KMS-11 (cell line): Measurements from ENCODE around the gene PCARE.

Source experiments
- H2AFZ ChIP-seq: fragments of 200-600 bp; sonication (generic); 2 replicates; pipeline ENCODE4 v1.6.1; 2016; ENCODE audit warnings: antibody characterized with exemption, mixed run types, low read depth
- H3K27ac ChIP-seq: fragments of 200-600 bp; sonication (generic); 2 replicates; pipeline ENCODE4 v1.6.1; 2016; ENCODE audit warnings: mild to moderate bottlenecking, mixed run types
- H3K27me3 ChIP-seq: fragments of 200-600 bp; sonication (generic); 2 replicates; pipeline ENCODE4 v1.6.1; 2017; ENCODE audit warnings: mild to moderate bottlenecking, low read depth, mixed run types, moderate library complexity; ENCODE audit not compliant: insufficient read depth
- H3K36me3 ChIP-seq: fragments of 200-600 bp; sonication (generic); 2 replicates; pipeline ENCODE4 v1.6.1; 2017; ENCODE audit warnings: mild to moderate bottlenecking, mixed run types; ENCODE audit not compliant: insufficient read depth
- H3K4me1 ChIP-seq: fragments of 200-600 bp; sonication (generic); 2 replicates; pipeline ENCODE4 v1.6.1; 2016; ENCODE audit warnings: mild to moderate bottlenecking, low read depth, mixed run types; ENCODE audit not compliant: poor library complexity, severe bottlenecking
- H3K4me2 ChIP-seq: fragments of 200-600 bp; sonication (generic); 2 replicates; pipeline ENCODE4 v1.7.0; 2016; ENCODE audit warnings: mild to moderate bottlenecking, mixed run types
- H3K4me3 ChIP-seq: fragments of 200-600 bp; sonication (generic); IDR thresholded peaks from 2 replicates; pipeline ENCODE4 v1.6.1; 2017; ENCODE audit warnings: low read depth, low read length, mixed read lengths; ENCODE audit not compliant: insufficient read depth
- H3K79me2 ChIP-seq: fragments of 200-600 bp; sonication (generic); 2 replicates; pipeline ENCODE4 v1.6.1; 2016; ENCODE audit warnings: low read depth, mixed run types; ENCODE audit not compliant: insufficient read depth
- H3K9ac ChIP-seq: fragments of 200-600 bp; sonication (generic); 2 replicates; pipeline ENCODE4 v1.6.1; 2016; ENCODE audit warnings: mild to moderate bottlenecking, mixed run types
- H4K20me1 ChIP-seq: fragments of 200-600 bp; sonication (generic); 2 replicates; pipeline ENCODE4 v1.6.1; 2016; ENCODE audit warnings: mild to moderate bottlenecking, mixed run types; ENCODE audit not compliant: insufficient read depth
- CTCF ChIP-seq: fragments of 200-600 bp; sonication (generic); conservative IDR thresholded peaks from 2 replicates; pipeline ENCODE4 v1.6.1; 2017; ENCODE audit warnings: low read depth, mild to moderate bottlenecking, antibody characterized with exemption, low read length, moderate library complexity, mixed read lengths

The PCARE gene

GRCh38 chr2:29117636-29118303 is 43.4 kb upstream of the PCARE start:
- no peaks in the 10 kb centered on the region for H3K36me3 ChIP-seq
- no peak overlapping the region for H3K4me3 ChIP-seq
- no peak for TF ChIP-seq CTCF
- H3K4me1 ChIP-seq: peaks cover 14% of the 10 kb centered on the region
- H3K79me2 ChIP-seq: no peaks in the 10 kb centered on the region
- H3K4me2 ChIP-seq: no peak overlapping the region
- H3K27ac ChIP-seq: no peak overlapping the region
- H2AFZ ChIP-seq: no peak overlapping the region
- H3K9ac ChIP-seq: no peak overlapping the region
- no peaks in the 10 kb centered on the region for H4K20me1 ChIP-seq
- H3K27me3 ChIP-seq: no peaks in the 10 kb centered on the region

- no peaks in the 10 kb centered on the region for H3K36me3 ChIP-seq
- peak overlapping the region; percentile 65; the same call in 1 of the 2 replicates for H3K9ac ChIP-seq
- no peaks in the 10 kb centered on the region for H3K79me2 ChIP-seq
- H3K27ac ChIP-seq: peak overlapping the region; percentile 34; the same call in 1 of the 2 replicates
- no peak for TF ChIP-seq CTCF
- peak overlapping the region; percentile 99 for H2AFZ ChIP-seq
- no peaks in the 10 kb centered on the region for H3K27me3 ChIP-seq
- H3K4me3 ChIP-seq: peak overlapping the region; percentile 37
- no peaks in the 10 kb centered on the region for H4K20me1 ChIP-seq
- H3K4me1 ChIP-seq: peaks cover 14% of the 10 kb centered on the region
- H3K4me2 ChIP-seq: peak overlapping the region; percentile 48
Measured at GRCh38 chr2:29115797-29116781, 41.8 kb upstream of the PCARE start.

GRCh38 chr2:29114946-29115609 is 40.8 kb upstream of the PCARE start, which contains the start of gene CLIP4:
TSS of gene CLIP4 (plus strand) at chr2:29115415. CDS start at chr2:29121389, 5,974 bp downstream.
- Histone ChIP-seq H2AFZ (peak within 1 kb of the TSS; percentile 99), H3K4me1 (peaks cover 14% of the 10 kb centered on the region), H3K4me2 (peak within 1 kb of the TSS; percentile 48), H3K4me3 (peak within 1 kb of the TSS; percentile 37), H4K20me1 (no peaks in the 10 kb centered on the region), H3K27ac (peak within 1 kb of the TSS; percentile 34; the same call in 1 of the 2 replicates), H3K9ac (peak within 1 kb of the TSS; percentile 65; the same call in 1 of the 2 replicates), H3K36me3 (no peaks in the 10 kb centered on the region), H3K79me2 (no peaks in the 10 kb centered on the region), H3K27me3 (no peaks in the 10 kb centered on the region)
- no peak for TF ChIP-seq CTCF

GRCh38 chr2:29114586-29114945 is 40.2 kb upstream of the PCARE start:
- H3K4me3 ChIP-seq: no peak overlapping the region
- no peaks in the 10 kb centered on the region for H3K36me3 ChIP-seq
- no peaks in the 10 kb centered on the region for H4K20me1 ChIP-seq
- H3K27me3 ChIP-seq: no peaks in the 10 kb centered on the region
- H2AFZ ChIP-seq: peak overlapping the region; percentile 20; the same call in 1 of the 2 replicates
- H3K4me2 ChIP-seq: no peak overlapping the region; the same call in 1 of the 2 replicates
- TF ChIP-seq CTCF: no peak
- no peaks in the 10 kb centered on the region for H3K79me2 ChIP-seq
- H3K9ac ChIP-seq: no peak overlapping the region
- no peak overlapping the region for H3K27ac ChIP-seq
- H3K4me1 ChIP-seq: peaks cover 14% of the 10 kb centered on the region
